ENCODE data around the gene HAUS1.

Gene HAUS1

GRCh38 chr18:46104128-46104911, at the start of gene HAUS1:
HAUS1 (plus strand) TSS chr18:46104385; CDS start chr18:46104412, 27 bp downstream.
- no peak for DNase-seq (ENCODE audit: low read depth, low spot score)
- H3K27ac ChIP-seq = peak within 1 kb of the TSS; percentile 46

- no peak for DNase-seq (ENCODE audit: low read depth, low spot score)
- no peak overlapping the region for H3K27ac ChIP-seq
These were observed 49.0 kb upstream of the HAUS1 start for GRCh38 chr18:46054956-46055837.

GRCh38 chr18:46055838-46056230, 48.4 kb upstream of the HAUS1 start:
- no peak overlapping the region for H3K27ac ChIP-seq
- no peak for DNase-seq (ENCODE audit: low read depth, low spot score)

- H3K27ac ChIP-seq = no peak overlapping the region
- no peak for DNase-seq (ENCODE audit: low read depth, low spot score)
These were observed 43.8 kb upstream of the HAUS1 start for GRCh38 chr18:46060359-46060841.

GRCh38 chr18:46061387-46061786, 42.8 kb upstream of the HAUS1 start:
- no peak overlapping the region for H3K27ac ChIP-seq
- DNase-seq (ENCODE audit: low read depth, low spot score) = no peak

- no peak overlapping the region for H3K27ac ChIP-seq
- no peak for DNase-seq (ENCODE audit: low read depth, low spot score)
These were observed 42.4 kb upstream of the HAUS1 start for GRCh38 chr18:46061796-46062195.

- peak overlapping the region; percentile 69 for H3K27ac ChIP-seq
- DNase-seq (ENCODE audit: low read depth, low spot score) = peak; percentile 87
These were observed 41.4 kb upstream of the HAUS1 start for GRCh38 chr18:46062781-46063180.

GRCh38 chr18:46067438-46068007, 36.7 kb upstream of the HAUS1 start:
- peak; percentile 36 for DNase-seq (ENCODE audit: low read depth, low spot score)
- no peak overlapping the region for H3K27ac ChIP-seq

GRCh38 chr18:46068763-46069162, 35.4 kb upstream of the HAUS1 start:
- no peak for DNase-seq (ENCODE audit: low read depth, low spot score)
- peak overlapping the region; percentile 86 for H3K27ac ChIP-seq

- peak; percentile 72 for DNase-seq (ENCODE audit: low read depth, low spot score)
- peak overlapping the region; percentile 86 for H3K27ac ChIP-seq
These were observed 34.7 kb upstream of the HAUS1 start for GRCh38 chr18:46069524-46069923.

GRCh38 chr18:46070232-46070631, 34.0 kb upstream of the HAUS1 start:
- DNase-seq (ENCODE audit: low read depth, low spot score) = no peak
- H3K27ac ChIP-seq = peak overlapping the region; percentile 86

- H3K27ac ChIP-seq = peak overlapping the region; percentile 86
- no peak for DNase-seq (ENCODE audit: low read depth, low spot score)
These were observed 33.2 kb upstream of the HAUS1 start for GRCh38 chr18:46070815-46071652.

- no peak for DNase-seq (ENCODE audit: low read depth, low spot score)
- H3K27ac ChIP-seq = peak within 1 kb of the TSS; percentile 86
These were observed 32.4 kb upstream of the HAUS1 start, which contains the start of gene PSTPIP2 for GRCh38 chr18:46071653-46072375. PSTPIP2 (minus strand) TSS chr18:46072260; CDS start chr18:46072188, 72 bp downstream.

- no peak overlapping the region for H3K27ac ChIP-seq
- DNase-seq (ENCODE audit: low read depth, low spot score) = no peak
These were observed 31.8 kb upstream of the HAUS1 start for GRCh38 chr18:46072376-46072867.

GRCh38 chr18:46072959-46073358, 31.2 kb upstream of the HAUS1 start:
- H3K27ac ChIP-seq = no peak overlapping the region
- no peak for DNase-seq (ENCODE audit: low read depth, low spot score)

GRCh38 chr18:46073474-46074331, 30.5 kb upstream of the HAUS1 start:
- peak overlapping the region; percentile 48 for H3K27ac ChIP-seq
- no peak for DNase-seq (ENCODE audit: low read depth, low spot score)

- no peak overlapping the region for H3K27ac ChIP-seq
- no peak for DNase-seq (ENCODE audit: low read depth, low spot score)
These were observed 24.8 kb upstream of the HAUS1 start for GRCh38 chr18:46079336-46079735.

GRCh38 chr18:46080156-46080555, 24.0 kb upstream of the HAUS1 start:
- no peak for DNase-seq (ENCODE audit: low read depth, low spot score)
- H3K27ac ChIP-seq = no peak overlapping the region

Measured in epithelial cell of prostate (primary cell).